Loucy (cell line): Measurements from ENCODE around the gene TNFRSF8.

ENCODE experiments used
- H2AFZ ChIP-seq: fragments of 200-600 bp; sonication (generic); 2 replicates; pipeline ENCODE4 v1.6.0; 2016; ENCODE audit warnings: antibody characterized with exemption, mild to moderate bottlenecking, low read length, moderate library complexity
- H3F3A ChIP-seq: fragments of 200-600 bp; 2 replicates; pipeline ENCODE4 v1.6.0; 2016; ENCODE audit warnings: antibody characterized with exemption, low read depth, mild to moderate bottlenecking
- H3K27me3 ChIP-seq: fragments of 200-600 bp; sonication (generic); 2 replicates; pipeline ENCODE4 v1.6.1; 2014; ENCODE audit warnings: low read length, mild to moderate bottlenecking; ENCODE audit not compliant: insufficient read depth, poor library complexity, severe bottlenecking
- H3K36me3 ChIP-seq: fragments of 200-600 bp; sonication (generic); 2 replicates; pipeline ENCODE4 v1.6.1; 2016; ENCODE audit warnings: low read length; ENCODE audit not compliant: insufficient read depth
- H3K4me1 ChIP-seq: fragments of 200-600 bp; sonication (generic); 2 replicates; pipeline ENCODE4 v1.5.1; 2014; ENCODE audit warnings: low read length, mild to moderate bottlenecking; ENCODE audit not compliant: insufficient read depth, poor library complexity, severe bottlenecking
- H3K4me2 ChIP-seq: fragments of 200-600 bp; sonication (generic); 2 replicates; pipeline ENCODE4 v1.6.0; 2014; ENCODE audit warnings: antibody characterized with exemption, low read length, low read depth, mild to moderate bottlenecking; ENCODE audit not compliant: poor library complexity, severe bottlenecking
- H3K4me3 ChIP-seq: fragments of 200-600 bp; sonication (generic); 2 replicates; pipeline ENCODE4 v1.5.1; 2014; ENCODE audit warnings: low read length, mild to moderate bottlenecking, mixed read lengths; ENCODE audit not compliant: poor library complexity, severe bottlenecking
- H3K79me2 ChIP-seq: fragments of 200-600 bp; sonication (generic); 2 replicates; pipeline ENCODE4 v1.6.1; 2014; ENCODE audit warnings: low read length; ENCODE audit not compliant: insufficient read depth
- H3K9ac ChIP-seq: fragments of 200-600 bp; sonication (generic); 2 replicates; pipeline ENCODE4 v1.6.0; 2014; ENCODE audit warnings: mild to moderate bottlenecking, low read depth, low read length, moderate library complexity; ENCODE audit not compliant: poor library complexity, severe bottlenecking
- H3K9me2 ChIP-seq: fragments of 200-600 bp; sonication (generic); replicated peaks from 2 replicates; pipeline ENCODE4 v1.6.1; 2016; ENCODE audit warnings: low read depth, low read length, mixed read lengths
- H3K9me3 ChIP-seq: fragments of 200-600 bp; sonication (generic); 2 replicates; pipeline ENCODE4 v1.6.1; 2014; ENCODE audit warnings: mild to moderate bottlenecking, antibody characterized with exemption, low read length, low read depth; ENCODE audit not compliant: insufficient read depth
- H4K20me1 ChIP-seq: fragments of 200-600 bp; sonication (generic); 2 replicates; pipeline ENCODE4 v1.6.0; 2014; ENCODE audit warnings: antibody characterized with exemption, low read length, mild to moderate bottlenecking; ENCODE audit not compliant: insufficient read depth, poor library complexity, severe bottlenecking
- EZH2phosphoT487 ChIP-seq: fragments of 200-600 bp; IDR thresholded peaks from 2 replicates; pipeline ENCODE4 v1.6.1; 2018; ENCODE audit warnings: antibody characterized with exemption, mild to moderate bottlenecking, moderate library complexity, borderline replicate concordance
- TF ChIP-seq, protein P1 (sequence below): fragments of 200-600 bp; sonication (generic); conservative IDR thresholded peaks from 2 replicates; pipeline ENCODE4 v1.5.1; 2014; ENCODE audit warnings: mild to moderate bottlenecking, antibody characterized with exemption, low read length

TNFRSF8 gene

DNA sequence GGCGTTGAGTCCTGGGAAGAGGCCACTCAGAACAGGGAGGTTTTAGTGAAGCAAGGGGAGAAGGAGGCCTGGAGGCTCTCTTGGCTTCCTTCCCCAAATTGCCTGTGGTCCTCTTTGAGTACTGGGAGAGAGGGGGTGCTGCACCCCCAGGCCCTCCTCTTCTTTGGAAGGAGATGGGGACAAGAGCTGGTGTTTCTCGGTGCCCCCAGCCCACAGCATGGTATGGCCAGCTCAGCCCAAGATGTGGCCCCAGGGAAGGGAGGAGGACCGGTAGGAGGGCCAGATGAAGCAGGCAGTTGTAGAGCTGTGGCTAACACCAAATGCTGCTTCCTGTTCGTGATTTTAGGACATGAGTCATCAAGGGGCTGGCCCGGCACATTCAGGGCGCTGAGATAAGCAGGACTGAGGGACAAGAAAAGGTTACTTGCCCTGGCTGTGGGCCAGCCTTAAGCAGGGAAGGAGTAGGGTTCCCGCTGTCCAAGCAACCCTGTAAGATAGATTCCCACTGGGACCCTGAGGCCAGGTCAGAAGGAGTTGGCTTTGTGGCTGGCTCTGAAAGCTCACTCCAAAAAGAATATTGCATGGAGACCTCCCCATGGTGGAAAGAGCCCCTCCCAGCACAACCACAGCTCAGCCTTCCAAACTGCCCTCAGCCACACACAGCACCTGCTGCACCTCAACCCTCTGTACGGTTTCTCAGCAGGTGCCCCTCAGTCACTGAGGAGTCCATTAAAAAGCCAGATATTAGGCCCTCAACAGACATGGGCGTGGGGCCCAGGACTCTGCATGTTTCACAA is 98.8 kb downstream of the TNFRSF8 start:
- H3K27me3 ChIP-seq: no peaks in the 10 kb centered on the region
- H3K79me2 ChIP-seq: peaks cover 3% of the 10 kb centered on the region; the same call in 1 of the 2 replicates
- no peaks in the 10 kb centered on the region for H4K20me1 ChIP-seq
- no peaks in the 10 kb centered on the region for H3K9me2 ChIP-seq
- no peaks in the 10 kb centered on the region for H3K9me3 ChIP-seq
- peak overlapping the region; percentile 21; the same call in 1 of the 2 replicates for H2AFZ ChIP-seq
- no peaks in the 10 kb centered on the region for H3F3A ChIP-seq
- peaks cover 68% of the 10 kb centered on the region for H3K4me1 ChIP-seq
- H3K36me3 ChIP-seq: no peaks in the 10 kb centered on the region
- H3K4me3 ChIP-seq: peak overlapping the region; percentile 50
- peak overlapping the region; percentile 65 for H3K4me2 ChIP-seq
- peak overlapping the region; percentile 63 for H3K9ac ChIP-seq
- no peak for TF ChIP-seq EZH2phosphoT487
- TF ChIP-seq, protein P1, sequence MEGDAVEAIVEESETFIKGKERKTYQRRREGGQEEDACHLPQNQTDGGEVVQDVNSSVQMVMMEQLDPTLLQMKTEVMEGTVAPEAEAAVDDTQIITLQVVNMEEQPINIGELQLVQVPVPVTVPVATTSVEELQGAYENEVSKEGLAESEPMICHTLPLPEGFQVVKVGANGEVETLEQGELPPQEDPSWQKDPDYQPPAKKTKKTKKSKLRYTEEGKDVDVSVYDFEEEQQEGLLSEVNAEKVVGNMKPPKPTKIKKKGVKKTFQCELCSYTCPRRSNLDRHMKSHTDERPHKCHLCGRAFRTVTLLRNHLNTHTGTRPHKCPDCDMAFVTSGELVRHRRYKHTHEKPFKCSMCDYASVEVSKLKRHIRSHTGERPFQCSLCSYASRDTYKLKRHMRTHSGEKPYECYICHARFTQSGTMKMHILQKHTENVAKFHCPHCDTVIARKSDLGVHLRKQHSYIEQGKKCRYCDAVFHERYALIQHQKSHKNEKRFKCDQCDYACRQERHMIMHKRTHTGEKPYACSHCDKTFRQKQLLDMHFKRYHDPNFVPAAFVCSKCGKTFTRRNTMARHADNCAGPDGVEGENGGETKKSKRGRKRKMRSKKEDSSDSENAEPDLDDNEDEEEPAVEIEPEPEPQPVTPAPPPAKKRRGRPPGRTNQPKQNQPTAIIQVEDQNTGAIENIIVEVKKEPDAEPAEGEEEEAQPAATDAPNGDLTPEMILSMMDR: no peak

DNA sequence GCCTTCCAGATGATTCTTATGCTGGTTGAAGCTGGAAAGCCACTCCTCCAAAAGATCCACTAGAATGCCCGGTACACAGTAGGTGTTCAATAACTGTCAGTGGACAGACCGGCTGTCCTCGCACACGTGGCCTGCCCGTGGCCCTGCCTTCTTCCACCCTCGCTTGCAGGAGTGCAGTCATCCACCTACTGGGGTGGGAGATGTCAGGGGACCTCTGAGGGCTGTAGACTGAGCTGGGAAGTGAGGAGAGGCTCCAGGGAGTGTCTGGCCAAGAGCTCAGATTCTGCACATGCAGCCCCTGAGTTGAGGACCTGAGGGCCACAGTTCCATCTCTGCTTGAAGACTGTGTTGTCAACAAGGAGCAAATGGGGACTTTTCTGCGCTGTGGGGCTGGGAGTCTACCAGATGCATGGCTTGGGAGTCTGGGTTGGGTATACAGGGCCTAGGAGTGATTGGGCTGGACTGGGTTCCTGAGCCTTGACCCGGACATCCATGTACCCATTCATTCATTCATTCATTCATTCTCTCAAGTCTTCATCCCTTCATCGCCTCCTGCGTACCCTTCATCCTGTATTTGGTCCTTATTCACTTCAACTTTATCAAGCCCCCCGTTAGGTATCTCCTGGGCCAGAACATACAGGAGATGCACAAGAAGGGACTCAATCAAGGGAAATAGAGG is 99.5 kb downstream of the TNFRSF8 start:
- Histone ChIP-seq H4K20me1 (peaks cover 1% of the 10 kb centered on the region), H3K4me2 (peak overlapping the region; percentile 65), H3K9me3 (no peaks in the 10 kb centered on the region), H3K79me2 (peaks cover 10% of the 10 kb centered on the region; the same call in 1 of the 2 replicates), H3K36me3 (no peaks in the 10 kb centered on the region), H3K27me3 (no peaks in the 10 kb centered on the region), H3K4me1 (peaks cover 65% of the 10 kb centered on the region), H3K9me2 (no peaks in the 10 kb centered on the region), H3K4me3 (peak overlapping the region; percentile 50), H3K9ac (peak overlapping the region; percentile 63), H3F3A (no peaks in the 10 kb centered on the region), H2AFZ (no peak overlapping the region)
- TF ChIP-seq EZH2phosphoT487: no peak
- TF ChIP-seq, protein P1: no peak

DNA sequence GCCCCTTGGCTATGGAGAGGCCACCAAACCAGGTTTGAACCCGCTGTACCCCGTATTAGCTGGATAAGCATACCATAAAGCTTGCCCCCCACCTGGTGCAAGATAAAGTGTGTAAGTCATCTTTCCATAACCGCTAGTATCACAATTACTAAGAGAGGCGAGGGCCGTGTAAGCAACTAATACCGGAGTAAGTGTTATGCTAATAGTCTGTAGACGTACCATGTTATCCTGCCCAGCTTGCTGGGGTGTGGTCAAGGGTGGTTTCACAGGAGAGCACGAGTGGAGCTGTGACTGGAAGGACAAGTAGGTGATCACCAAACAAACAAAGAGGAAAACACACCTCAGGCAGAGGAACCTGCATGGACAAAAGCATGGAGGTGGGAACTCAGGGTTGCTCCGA is 100.1 kb downstream of the TNFRSF8 start:
- Histone ChIP-seq H3K4me3 (no peak overlapping the region), H3K9me2 (no peaks in the 10 kb centered on the region), H3K79me2 (peaks cover 16% of the 10 kb centered on the region; the same call in 1 of the 2 replicates), H2AFZ (no peak overlapping the region), H3K9ac (peak overlapping the region; percentile 63), H3K4me1 (peaks cover 65% of the 10 kb centered on the region), H3K4me2 (no peak overlapping the region), H3K36me3 (no peaks in the 10 kb centered on the region), H3F3A (no peaks in the 10 kb centered on the region), H3K9me3 (no peaks in the 10 kb centered on the region), H3K27me3 (no peaks in the 10 kb centered on the region), H4K20me1 (peaks cover 7% of the 10 kb centered on the region)
- TF ChIP-seq, protein P1: no peak
- no peak for TF ChIP-seq EZH2phosphoT487
